Lower leg skin (tissue), 3 donors: ENCODE measurements around the gene DPP6.

Source experiments
- CTCF ChIP-seq, 3 donors: fragments of 450-650 bp; IDR thresholded peaks; one replicate each; pipeline ENCODE4 v1.5.1; 2016; ENCODE audit warnings: antibody characterized with exemption in 3 of 3, mild to moderate bottlenecking in 3 of 3, moderate library complexity in 2 of 3
- POLR2A ChIP-seq, 2 donors: fragments of 450-650 bp; IDR thresholded peaks; one replicate each; pipeline ENCODE4 v1.6.1; 2016 to 2017; ENCODE audit warnings: antibody characterized with exemption in 2 of 2, mild to moderate bottlenecking in 1 of 2, moderate library complexity in 1 of 2

- no peak for TF ChIP-seq CTCF (IDR thresholded peaks at IDR 0.05)
- TF ChIP-seq POLR2A (IDR thresholded peaks at IDR 0.05): no peak
These were observed 525.1 kb downstream of the DPP6 start for GRCh38 chr7:154577141-154577873.
